NCI-H226 (cell line): Measurements from ENCODE around the gene ARHGAP19.
A peak's percentile ranks its signal among the peaks of the same experiment; 100 is the strongest.

Experiments
- DNase-seq: peaks from one replicate; pipeline ENCODE4 v3.0.0-alpha.2; 2015

The ARHGAP19 gene

DNA sequence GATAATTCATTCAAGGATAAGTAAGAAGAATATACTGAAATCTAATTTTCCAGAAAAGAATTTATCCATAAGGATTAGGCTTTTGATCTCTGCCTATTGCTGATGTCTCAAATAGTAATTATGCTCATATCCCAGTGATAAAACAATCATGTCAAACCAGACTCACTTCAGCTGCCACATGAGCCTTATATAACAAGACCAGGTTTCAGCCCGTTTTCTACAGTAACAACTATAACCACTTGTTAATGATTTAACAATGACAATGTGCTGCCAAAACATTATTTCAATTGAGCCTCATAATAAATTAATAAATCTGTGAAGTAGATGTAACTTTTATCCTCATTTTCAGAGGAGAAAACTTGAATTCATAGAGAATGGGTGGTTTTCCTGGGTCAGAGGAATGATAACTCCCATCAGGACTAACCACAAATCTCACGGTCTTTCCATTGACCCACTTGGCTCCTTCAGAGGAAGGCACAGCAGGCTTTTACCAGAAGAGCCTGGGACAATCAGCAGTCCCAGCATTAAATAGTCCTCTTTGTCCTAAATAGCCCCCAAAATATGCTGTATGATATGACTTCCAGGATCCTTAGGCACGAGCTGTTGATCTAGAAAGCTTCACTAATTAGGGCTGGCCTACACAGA is 64.2 kb downstream of the ARHGAP19 start:
- no peak for DNase-seq

DNA sequence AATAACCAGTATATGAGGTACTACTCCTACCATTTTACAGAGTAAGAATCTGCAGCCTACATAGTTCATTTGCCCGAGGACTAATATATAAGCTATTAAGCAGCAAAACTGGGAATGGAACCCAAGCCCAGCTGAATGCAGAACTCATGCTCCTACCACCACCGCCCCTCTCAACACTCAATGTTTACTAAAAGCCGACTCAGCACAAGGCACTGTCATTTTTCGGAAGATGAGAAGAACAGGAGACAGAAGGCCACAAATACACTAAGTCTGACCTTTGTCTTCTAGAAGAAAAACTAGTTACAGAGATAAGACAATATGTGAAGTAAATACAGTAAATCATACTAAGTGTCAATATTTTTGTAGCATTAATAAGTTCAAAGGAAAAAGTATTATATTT is 66.0 kb downstream of the ARHGAP19 start:
- no peak for DNase-seq

DNA sequence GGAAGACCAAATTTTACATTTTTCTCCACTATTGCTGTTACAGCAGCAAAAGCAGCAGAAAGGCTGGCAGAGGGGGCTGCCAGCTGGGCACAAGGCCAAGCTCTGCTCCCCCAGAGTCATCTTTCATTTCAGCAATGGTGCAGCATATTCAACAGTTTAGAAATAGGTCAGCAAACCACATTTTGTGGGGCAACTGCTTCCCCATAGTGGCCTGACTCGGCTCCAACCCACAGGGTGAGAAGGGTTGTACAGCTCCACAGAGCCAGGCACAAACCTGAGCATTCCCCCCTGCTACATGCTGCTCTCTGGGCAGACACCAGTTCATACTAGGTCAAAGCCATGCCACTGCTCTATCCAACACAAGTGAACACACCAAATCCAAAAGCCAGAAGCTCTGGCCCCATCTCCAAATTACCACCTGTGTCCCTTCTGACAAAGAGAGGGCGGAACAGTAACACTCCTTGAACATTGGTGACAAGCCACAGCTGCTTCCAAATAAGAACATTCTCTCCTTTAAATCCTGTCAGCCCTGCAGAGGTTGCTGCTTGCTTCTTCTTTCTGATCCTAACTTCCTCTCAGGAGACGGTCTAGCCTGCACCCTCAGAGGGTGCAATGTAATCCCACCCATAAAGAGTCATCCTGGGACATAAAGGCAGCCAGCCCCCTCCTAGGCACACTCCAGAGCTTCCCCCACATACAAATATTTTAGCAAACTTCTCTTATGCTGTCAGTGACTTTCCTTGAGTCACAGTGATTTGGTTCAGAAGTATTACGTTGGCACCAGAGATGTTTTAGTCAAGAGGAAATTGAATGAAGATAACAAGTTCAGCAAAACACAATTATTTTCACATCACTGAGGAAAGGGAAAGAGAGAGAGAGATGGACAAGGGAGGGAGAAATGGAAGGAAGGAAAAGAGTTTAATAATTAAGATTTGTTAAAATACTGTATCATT is 67.7 kb downstream of the ARHGAP19 start:
- peak; percentile 10 for DNase-seq

DNA sequence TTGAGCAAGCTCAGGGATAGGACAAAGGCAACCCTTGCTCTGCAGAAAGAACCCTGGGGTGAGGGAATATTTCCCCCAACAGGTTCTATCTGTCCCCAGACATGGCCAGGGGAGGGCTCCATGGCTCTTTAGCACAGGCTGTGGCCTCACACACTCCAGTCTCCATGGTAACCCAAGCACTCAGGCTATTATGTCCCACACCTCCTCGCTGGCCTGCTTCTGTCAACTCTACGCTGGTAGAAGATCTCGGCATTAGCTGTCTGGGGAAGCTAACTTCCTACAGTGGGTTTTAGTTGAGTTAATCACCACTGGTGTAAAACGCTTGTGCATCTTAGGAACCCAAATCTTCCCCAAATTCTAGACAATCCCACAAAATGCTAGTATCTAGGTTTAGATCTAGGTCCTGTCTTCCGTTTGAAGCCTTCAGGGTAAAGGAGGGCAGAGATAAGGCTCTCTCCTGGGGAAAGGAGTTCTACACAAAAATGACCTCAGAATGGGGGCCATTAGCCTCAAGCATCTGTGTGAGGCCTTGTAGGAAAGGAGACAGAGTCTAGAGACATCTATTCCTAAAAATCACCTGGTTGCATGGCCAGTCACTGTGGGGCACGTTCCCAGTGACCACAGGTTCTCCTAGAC is 70.0 kb downstream of the ARHGAP19 start:
- no peak for DNase-seq

DNA sequence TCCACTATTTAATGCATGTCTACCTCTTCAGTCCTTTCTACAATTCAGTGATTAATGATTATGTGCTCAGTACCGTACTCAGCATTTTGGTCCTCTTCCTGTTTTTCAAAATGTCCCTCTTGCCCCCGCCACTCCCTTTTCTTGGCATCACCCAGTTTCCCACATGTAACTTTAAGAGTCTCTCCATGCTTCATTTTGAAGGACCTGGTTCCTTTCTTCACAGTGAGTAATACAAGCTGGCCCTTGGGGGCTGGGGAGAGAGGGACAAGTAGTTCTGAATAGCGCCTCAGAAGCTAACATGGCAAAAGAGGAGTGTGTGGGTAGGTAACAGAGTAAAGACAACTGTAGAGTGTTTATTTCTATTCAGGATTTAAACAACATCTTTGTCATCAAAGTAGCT is 72.1 kb downstream of the ARHGAP19 start:
- DNase-seq: no peak

DNA sequence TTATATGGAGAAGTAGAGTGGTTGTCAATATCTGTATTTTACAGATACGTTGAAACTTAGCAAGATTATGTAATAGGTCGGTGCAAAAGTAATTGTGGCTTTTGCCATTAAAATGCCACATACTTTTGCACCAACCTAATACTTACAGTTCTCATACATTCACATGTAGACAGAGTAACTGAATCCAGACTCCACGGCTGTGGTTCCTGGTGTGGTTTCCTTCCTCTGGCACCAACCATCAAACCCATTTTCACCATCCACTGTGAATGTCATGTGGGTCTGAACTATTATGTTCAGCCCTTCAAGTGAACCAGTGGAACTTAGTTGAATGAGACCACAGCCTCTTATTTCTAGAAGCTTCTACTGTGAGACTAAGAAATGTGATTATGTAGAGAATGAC is 75.1 kb downstream of the ARHGAP19 start:
- no peak for DNase-seq

DNA sequence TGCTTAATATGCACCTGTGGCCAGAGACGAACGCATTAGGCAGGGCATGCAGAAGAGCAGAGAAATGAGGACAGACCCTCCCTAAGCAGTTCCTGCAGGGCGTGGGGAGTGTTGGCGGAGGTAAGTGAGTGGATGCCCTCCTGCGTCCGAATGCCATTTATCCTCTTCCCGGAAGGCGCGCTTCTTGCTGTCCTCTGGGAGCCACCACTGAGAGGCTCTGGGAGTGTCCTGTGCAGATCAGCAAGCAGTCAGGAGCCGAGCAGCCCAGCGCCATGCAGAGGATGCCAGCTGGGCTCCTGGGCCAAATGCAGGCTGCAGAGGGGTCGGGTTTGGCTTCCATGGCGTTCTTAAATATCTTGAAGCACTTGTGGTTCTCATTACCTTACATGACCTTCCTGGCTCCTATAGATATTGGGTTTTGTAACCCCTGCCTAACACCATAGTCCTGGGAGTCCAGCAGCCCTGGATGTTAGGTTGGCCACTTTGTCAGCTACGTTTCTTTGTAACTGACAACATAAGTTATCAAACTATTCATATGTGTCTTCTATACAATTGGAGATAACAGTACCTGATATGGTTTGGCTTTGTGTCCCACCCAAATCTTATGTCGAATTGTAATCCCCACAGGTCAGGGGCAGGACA is 76.7 kb downstream of the ARHGAP19 start:
- no peak for DNase-seq

DNA sequence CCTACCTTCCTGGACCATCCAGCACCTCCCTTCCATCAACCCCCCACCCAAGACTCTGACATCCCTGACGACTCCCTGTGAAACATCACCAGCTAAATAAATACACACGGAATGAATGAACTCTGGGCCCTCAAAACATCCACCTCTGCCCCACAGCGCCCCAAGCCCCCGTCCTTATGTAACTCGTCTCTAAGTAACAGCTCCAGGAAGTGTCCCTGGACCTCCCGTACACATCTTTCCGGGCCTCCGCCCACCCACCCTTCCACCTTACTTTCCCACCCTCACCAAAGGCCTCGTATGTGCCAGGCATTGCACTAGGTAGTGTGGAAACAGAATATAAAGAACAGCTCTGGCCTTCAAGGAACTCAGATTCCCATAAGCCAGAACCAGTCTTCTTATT is 79.0 kb downstream of the ARHGAP19 start:
- DNase-seq: no peak

DNA sequence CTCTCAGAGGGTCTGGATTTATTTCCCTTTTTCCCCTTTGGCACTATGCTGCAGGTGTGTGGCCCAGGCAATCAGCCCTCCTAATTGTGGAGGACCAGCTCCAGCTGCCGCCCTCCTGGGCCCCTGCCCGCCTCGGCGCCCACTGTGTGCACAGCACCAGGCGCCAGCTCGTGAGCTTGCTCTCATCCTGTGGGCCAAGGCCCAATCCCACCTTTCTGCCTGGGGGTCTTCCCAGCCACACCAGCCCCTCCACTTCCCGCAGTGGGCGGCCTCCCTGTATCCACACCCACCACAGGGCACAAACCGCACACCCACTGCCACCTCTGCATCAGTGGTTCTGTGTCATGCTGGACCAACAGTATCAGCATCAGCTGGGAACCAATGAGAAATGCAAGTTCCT is 81.2 kb downstream of the ARHGAP19 start:
- DNase-seq: no peak

DNA sequence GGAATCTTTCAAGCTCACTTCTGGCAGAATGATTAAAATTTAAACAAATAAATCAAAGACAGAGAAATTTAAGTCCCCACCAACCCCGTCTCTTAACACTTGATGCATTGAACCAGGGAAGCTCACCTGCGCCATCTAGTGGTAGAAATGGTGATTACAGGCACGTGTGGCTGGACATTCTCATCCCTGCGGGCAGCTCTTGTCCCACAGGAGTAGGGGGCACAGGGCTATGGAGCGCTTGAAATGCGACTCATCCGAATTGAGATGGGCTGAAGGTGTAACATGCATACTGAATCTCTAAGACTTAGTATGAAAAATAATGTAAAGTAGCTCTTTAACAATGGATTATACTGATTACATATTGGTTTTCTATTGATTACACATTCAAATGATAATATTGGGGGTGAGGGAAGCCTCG is 81.9 kb downstream of the ARHGAP19 start:
- peak; percentile 45 for DNase-seq

DNA sequence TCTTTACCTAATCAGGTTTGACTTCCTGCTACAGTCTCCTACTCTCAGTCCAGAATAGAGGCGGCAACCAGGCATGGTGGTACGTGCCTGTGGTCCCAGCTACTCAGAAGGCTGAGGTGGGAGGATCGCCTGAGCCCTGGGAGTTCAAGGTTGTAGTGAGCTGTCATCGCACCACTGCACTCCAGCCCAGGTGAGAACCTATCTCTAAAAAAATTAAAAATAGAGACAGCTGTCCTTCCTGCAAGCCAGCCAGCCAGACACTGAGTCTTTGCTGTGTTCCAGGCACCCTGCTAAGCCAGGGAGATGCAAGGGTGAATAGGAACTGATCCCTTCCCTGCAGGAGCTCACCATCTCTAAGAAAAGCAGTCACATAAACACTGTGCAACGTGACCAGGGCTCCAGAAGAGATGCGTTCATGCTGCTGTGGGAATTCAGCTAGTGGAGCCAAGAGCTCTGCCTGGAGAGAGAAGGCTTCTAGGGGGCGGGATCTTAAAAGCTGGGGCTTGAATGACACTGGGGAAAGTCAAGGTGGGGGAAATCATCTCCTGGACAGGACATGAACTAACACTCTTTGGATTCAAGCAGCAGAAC is 84.6 kb downstream of the ARHGAP19 start:
- no peak for DNase-seq

DNA sequence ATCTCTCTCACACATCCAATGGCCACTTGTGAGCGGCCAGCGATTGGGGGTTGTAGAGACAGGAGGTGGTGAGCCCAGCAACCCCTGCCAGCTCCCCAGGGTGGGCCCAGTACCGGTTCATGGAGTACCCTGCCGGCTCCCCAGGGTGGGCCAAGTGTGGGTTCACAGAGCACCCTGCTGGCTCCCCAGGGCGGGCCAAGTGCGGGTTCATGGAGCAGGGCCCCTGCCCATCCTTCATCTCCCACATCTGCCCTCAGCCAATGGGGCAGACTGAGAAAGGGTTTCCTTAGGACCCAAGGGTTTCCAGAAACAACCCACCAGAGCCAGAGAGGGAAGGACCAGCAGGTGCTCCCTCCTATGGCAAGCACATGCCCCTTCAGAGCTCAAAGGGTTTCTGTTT is 85.3 kb downstream of the ARHGAP19 start:
- DNase-seq: no peak

DNA sequence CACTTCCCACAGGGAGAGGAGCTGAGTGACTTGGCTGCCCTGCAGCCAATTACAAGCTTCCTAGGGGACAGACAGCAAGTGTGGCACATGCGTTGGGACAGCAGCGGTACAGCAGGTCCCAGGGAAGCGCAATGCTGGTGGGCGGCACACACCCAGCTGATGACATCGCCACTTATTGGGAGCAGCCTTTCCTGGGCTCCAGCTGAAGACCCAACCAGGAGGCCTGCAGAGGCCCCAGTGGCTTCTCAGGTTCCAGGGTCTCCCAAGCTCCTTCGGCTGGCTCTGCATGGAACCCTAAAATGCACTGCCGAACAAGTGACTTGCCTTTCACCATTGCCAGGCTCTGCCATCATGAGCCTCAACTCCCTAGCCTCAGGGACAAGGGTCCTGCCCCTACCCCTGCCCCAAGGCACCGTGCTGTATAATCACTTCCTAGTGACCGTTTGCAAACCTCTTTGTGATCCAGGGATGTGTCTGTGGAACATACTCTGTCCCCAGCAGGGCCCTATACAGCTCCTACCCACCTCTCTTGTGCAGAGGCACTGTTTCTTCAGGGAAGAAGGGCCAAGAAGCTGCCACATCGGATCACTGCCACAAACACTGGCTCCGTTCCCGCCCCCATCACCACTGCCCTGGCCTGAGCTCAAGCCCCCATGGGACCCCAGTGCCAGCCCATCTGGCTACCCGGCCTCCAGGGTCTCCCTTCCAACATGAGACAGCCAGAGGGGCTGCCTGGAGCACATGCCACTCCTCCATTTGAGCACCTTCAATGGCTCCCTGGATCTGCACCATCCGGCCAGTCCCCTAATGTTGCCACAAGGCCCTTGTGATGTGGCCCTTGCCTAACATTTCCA is 87.4 kb downstream of the ARHGAP19 start:
- no peak for DNase-seq

DNA sequence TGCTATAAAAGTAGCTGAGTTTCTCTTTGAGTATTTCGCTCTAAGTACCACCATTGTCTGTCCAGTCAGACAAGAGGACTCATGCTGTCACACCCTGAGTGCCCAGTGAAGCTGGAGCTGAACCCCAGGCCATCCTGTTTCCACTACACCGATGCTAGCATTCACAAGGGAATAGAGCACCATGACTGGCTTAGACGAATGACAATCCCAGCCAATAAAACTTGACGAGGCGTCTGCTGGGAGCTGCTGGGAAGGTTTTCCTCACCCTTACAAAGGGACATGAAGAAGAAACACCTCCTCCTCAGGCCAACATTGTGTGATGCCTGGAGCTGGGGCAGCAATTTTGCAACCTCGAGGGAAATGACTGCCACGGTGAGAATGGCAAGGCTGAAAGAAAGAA is 89.2 kb downstream of the ARHGAP19 start:
- no peak for DNase-seq

DNA sequence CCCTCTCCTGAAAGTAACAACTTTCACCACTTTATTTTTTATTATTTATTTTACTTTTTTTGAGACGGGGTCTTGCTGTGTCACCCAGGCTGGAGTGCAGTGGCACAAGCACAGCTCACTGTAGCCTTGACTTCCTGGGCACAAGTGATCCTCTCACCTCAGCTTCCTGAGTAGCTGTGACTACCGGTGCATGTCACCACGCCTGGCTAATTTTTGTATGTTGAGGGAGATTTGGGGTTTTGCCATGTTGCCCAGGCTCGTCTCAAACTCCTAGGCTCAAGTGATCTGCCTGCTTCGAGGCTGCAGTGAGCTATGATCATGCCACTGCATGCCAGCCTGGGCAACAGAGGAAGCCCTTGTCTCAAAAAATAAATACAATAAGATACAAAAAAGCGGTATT is 91.8 kb downstream of the ARHGAP19 start:
- no peak for DNase-seq

DNA sequence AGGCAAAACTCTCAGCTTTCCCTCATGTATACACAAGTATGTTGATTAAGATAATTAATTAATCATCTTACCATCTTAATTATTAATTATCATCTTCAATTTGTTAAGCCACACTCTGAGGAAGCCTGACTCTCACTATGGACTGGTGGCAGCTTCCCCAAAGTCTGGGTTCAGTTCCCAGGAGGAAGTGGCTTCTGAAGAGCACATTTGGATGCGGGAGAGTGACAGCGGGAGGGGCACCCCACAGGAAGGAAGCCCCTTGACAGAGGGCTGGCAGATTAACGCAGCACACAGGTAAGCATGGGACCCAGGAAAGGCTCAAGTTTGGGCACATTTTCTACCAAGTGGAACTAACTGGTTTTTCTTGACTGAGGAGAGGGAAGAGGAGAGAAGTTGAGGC is 93.3 kb downstream of the ARHGAP19 start:
- DNase-seq: no peak

DNA sequence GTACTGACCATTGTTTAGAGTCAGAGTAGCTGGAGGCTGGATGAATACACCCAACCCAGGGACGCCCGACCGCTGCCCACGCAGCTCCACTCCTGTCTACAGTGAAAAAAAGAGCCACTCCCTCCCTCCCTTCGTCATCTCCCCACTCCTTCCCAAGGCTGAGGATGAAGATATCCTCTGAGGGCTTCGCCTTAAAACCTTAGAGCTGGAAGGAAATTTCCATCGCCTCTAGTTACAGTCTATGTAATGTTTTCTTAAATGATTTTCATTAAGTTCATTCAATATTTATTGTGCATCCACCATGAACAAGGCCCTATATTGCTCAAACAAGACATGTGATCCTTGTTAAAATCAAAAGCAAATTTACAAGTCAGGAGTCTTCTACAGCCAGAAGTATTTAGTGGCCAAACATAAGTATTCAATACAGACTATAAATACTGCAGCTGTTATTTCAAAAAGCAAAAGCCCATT is 95.4 kb downstream of the ARHGAP19 start:
- DNase-seq: no peak

DNA sequence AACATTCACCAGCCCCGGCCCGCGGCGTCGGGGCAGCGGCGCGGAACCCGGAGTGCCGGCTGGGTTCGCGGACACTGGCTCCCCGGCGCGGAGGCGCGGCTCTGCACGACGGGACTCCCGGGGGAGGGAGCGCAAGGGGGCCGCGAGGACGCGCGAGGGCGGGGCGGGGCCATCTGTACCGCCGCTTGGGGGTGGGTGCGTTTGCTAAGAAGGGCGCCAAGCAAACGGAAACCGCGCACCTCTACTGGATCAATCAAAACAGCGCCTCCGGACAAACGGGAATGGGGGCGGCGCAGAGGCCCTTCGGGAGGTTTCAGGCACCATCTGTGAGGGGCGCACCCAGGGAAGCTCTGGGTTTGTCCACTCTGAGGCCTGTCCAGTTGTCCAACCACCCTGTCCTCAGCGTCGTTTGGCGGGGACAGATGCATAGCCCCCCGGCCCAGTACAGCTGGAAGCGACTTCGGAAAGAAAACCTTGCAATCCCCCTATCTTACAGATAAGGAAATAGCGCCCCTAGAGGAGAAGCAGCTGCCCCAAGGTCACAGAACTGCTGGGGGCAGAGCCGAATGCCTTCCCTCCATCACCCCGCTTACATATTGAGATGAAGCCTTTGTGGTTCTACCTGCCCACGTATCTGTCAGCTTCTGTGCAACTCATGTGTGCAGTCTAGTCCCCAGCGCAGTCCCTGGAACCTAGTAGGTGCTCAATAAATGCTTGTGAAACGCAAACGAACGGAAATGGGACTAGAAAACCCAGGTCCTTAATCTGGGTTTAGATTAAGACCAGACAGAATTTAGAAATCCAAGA is 96.0 kb downstream of the ARHGAP19 start:
- DNase-seq: no peak

DNA sequence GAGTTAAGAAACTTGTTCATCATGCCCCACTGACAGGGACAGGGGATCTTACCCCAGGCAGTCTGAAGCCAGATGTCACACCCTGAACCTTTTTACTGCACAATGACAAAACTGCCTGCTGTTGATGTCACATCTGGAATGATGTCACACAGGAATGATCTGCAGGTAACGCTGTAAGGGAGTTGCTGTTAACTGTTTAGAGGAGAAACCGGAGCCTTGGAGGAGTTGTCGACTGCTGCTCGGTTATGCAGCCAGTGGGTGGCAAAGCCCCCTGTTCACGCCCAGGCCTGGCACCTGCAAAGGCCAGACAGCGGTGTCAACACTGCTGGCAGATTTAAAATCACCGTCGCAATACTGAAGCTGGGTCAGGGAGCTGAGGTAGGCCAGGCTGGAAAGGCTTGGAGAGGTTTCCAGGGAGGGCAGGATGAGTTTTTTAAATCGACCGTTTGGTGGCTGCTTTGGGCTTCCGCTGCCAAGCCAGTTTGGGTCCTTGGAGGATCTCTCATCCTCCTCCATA is 96.7 kb downstream of the ARHGAP19 start:
- no peak for DNase-seq

DNA sequence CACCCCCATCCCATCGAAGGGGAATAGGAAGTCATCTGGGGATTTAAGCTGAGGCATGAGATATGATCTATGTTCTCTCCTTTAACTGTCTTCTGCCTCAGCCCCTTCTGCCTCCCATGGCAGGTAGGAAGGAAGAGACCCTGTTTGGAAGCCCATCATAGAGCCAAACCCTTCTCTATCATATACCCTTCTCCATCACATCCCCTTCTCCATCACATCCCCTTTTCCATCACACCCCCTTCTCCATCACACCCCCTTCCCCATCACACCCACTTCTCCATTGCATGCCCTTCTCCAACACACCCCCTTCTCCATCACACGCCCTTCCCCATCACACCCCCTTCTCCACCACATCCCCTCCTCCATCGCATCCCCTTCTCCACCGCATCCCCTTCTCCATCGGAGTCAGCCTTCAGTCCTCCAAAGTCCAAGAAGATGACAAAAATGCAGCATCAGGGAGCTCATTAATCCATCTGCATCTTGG is 99.4 kb downstream of the ARHGAP19 start:
- no peak for DNase-seq

DNA sequence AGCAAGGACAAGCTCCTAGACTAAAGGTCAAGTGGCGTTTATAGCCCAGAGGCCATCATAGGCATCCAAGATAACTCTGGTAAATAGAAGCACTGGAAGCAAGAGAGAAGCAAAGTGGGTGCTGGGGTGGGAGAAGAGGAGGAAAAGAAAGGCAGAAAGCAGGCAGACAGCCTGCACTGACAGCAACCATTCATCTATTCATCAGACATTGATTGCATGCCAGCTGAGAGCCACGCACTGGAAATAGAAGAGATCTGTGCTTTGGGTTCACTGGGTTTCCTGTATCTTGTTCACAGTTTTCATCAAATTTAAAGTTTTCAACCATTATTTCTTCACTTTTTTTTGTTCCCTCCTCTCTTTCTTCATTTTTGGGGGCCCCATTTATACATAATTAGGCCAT is 102.0 kb downstream of the ARHGAP19 start:
- no peak for DNase-seq
